Putamen (tissue), 1 donor: ENCODE data around the gene IRX4.

Experiments
- DNase-seq: peaks from one replicate; pipeline ENCODE4 v3.0.0-alpha.2; 2016; ENCODE audit warnings: low spot score

IRX4 gene

GRCh38 chr5:1882337-1883119, at the start of gene IRX4:
Gene IRX4, minus strand, starts transcription at chr5:1882925. Its CDS starts 278 bp downstream, at chr5:1882647.
- DNase-seq = no peak

- DNase-seq = peak; percentile 11
Observed at GRCh38 chr5:1931604-1932231, 49.0 kb upstream of the IRX4 start.

- DNase-seq = no peak
Observed at GRCh38 chr5:1930880-1931603, 48.3 kb upstream of the IRX4 start.

- DNase-seq = no peak
Observed at GRCh38 chr5:1930501-1930879, 47.8 kb upstream of the IRX4 start.

- DNase-seq = no peak
Observed at GRCh38 chr5:1929108-1929991, 46.6 kb upstream of the IRX4 start.

GRCh38 chr5:1926471-1927341, 44.0 kb upstream of the IRX4 start:
- DNase-seq = no peak

GRCh38 chr5:1926071-1926440, 43.3 kb upstream of the IRX4 start:
- no peak for DNase-seq

GRCh38 chr5:1925111-1926070, 42.7 kb upstream of the IRX4 start:
- no peak for DNase-seq

GRCh38 chr5:1923766-1924165, 41.0 kb upstream of the IRX4 start:
- DNase-seq = no peak

GRCh38 chr5:1923341-1923740, 40.6 kb upstream of the IRX4 start:
- no peak for DNase-seq

- no peak for DNase-seq
Observed at GRCh38 chr5:1921711-1922110, 39.0 kb upstream of the IRX4 start.

GRCh38 chr5:1919750-1920149, 37.0 kb upstream of the IRX4 start:
- no peak for DNase-seq

- no peak for DNase-seq
Observed at GRCh38 chr5:1919209-1919566, 36.5 kb upstream of the IRX4 start.

GRCh38 chr5:1918488-1919208, 35.9 kb upstream of the IRX4 start:
- no peak for DNase-seq

GRCh38 chr5:1917830-1918487, 35.2 kb upstream of the IRX4 start:
- no peak for DNase-seq

GRCh38 chr5:1916041-1917001, 33.6 kb upstream of the IRX4 start:
- no peak for DNase-seq

- DNase-seq = no peak
Observed at GRCh38 chr5:1915316-1915715, 32.6 kb upstream of the IRX4 start.

GRCh38 chr5:1914471-1914870, 31.7 kb upstream of the IRX4 start:
- DNase-seq = no peak
